ENCODE measurements around the gene SLC39A11. TPM values are rescaled to one million over a fixed set of nuclear protein-coding genes. Genes with fewer than 3 reads are reported as not detected.

The SLC39A11 gene
- polyA plus RNA-seq, 3 donors, result 16.6 to 27.9 (median 26.6) TPM

DNA sequence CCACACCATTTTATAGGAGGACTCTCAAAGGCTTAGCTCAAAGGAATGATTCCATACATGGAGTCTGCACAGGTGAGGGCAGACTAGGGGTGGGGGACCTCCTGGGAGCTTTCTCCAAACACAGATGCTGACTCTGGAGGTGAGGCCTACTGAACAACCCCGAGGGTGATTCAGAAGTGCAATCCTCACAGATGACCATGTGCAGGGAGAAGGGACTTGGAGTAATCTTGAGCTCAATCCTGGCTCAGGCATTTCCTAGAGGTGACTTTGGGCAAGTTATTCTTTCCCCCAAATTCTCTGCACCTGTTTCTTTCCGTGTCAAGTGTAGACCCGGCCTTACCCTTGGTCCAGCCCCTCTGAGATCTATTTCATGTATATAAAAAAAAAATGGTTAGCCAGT lies 401.5 kb downstream of the SLC39A11 start:
- WGBS (ENCODE audit: insufficient coverage), result 80% methylated on average over 1 of the region's 3 CpGs
- DNase-seq, result no peak

DNA sequence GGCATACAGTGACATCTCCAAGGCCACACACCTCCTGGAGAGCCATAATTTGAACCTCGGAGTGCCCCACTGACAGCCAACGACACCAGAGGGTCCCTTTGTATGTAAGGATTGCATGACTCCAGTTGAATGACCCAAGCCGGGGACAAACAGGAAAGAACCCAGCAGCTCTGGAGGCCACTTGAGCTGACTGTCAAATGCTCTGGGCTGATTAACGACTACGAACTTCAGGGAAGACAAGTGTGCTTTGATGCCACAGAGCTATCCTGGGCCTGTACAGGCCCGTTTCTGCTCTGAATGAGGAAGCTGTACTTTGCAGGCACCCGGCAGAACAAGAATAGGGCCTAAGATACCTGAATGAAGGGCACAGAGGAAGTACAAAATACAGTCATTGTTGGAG lies 404.6 kb downstream of the SLC39A11 start:
- TF ChIP-seq, protein P1, sequence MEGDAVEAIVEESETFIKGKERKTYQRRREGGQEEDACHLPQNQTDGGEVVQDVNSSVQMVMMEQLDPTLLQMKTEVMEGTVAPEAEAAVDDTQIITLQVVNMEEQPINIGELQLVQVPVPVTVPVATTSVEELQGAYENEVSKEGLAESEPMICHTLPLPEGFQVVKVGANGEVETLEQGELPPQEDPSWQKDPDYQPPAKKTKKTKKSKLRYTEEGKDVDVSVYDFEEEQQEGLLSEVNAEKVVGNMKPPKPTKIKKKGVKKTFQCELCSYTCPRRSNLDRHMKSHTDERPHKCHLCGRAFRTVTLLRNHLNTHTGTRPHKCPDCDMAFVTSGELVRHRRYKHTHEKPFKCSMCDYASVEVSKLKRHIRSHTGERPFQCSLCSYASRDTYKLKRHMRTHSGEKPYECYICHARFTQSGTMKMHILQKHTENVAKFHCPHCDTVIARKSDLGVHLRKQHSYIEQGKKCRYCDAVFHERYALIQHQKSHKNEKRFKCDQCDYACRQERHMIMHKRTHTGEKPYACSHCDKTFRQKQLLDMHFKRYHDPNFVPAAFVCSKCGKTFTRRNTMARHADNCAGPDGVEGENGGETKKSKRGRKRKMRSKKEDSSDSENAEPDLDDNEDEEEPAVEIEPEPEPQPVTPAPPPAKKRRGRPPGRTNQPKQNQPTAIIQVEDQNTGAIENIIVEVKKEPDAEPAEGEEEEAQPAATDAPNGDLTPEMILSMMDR (IDR thresholded peaks at IDR 0.05), result no peak
- intact Hi-C loops (cut with micrococcal nuclease), result no loop called here
- Mint-ChIP-seq H3K9me3 (peaks cover 0 to 3% (median 0%) of the 10 kb centered on the region in 7 donors), H3K27ac (no peak overlapping the region), H3K27me3 (ENCODE audit: low read depth in 3 of 3) (peaks cover 0 to 3% (median 1%) of the 10 kb centered on the region in 3 donors), H3K4me3 (no peak overlapping the region), H3K36me3 (peaks cover 29 to 33% of the 10 kb centered on the region in 2 donors), H3K4me1 (peaks cover 2% of the 10 kb centered on the region)
- no peaks in the 10 kb centered on the region for H3K27me3 ChIP-seq (ENCODE audit: control insufficient read depth in 2 of 2, insufficient read depth in 2 of 2, low read length in 2 of 2)
- no peaks in the 10 kb centered on the region for H4K20me1 ChIP-seq (ENCODE audit: insufficient read depth, low read length)
- H3K9ac ChIP-seq (ENCODE audit: insufficient read depth, low read length, poor library complexity, severe bottlenecking), result no peak overlapping the region
- H2AFZ ChIP-seq (ENCODE audit: insufficient read depth, low read depth, low read length, poor library complexity, severe bottlenecking), result no peak overlapping the region
- no peak overlapping the region for H3K4me2 ChIP-seq (replicated peaks; ENCODE audit: extremely low read depth, low read length, poor library complexity, severe bottlenecking)
- DNase-seq, result no peak
- 26% methylated on average over 5 of the region's 7 CpGs for WGBS (ENCODE audit: insufficient coverage)
- H3K27ac ChIP-seq (ENCODE audit: low read depth in 1 of 2, low read length in 2 of 2), result no peak overlapping the region
- no peak overlapping the region for H3K4me3 ChIP-seq (replicated peaks in 1 of 3; ENCODE audit: low read depth in 2 of 3, low read length in 3 of 3)
- no peaks in the 10 kb centered on the region for H3K9me3 ChIP-seq (replicated peaks in 1 of 2; ENCODE audit: control insufficient read depth in 1 of 2, insufficient read depth in 1 of 2, low read length in 2 of 2)
- H3K36me3 ChIP-seq (replicated peaks in 1 of 2; ENCODE audit: control insufficient read depth in 1 of 2, insufficient read depth in 2 of 2, low read length in 2 of 2), result peaks cover 5 to 25% of the 10 kb centered on the region in 2 donors
- H3K4me1 ChIP-seq (ENCODE audit: control insufficient read depth in 1 of 2, insufficient read depth in 2 of 2, low read length in 2 of 2), result no peaks in the 10 kb centered on the region
- no peaks in the 10 kb centered on the region for H3K79me2 ChIP-seq (ENCODE audit: insufficient read depth, low read length)

More for the DNA sequence above, 401.5 kb downstream of the SLC39A11 start:
- Histone ChIP-seq H3K79me2 (ENCODE audit: insufficient read depth, low read length) (no peaks in the 10 kb centered on the region), H3K4me2 (replicated peaks; ENCODE audit: extremely low read depth, low read length, poor library complexity, severe bottlenecking) (no peak overlapping the region), H3K9me3 (replicated peaks in 1 of 2; ENCODE audit: control insufficient read depth in 1 of 2, insufficient read depth in 1 of 2, low read length in 2 of 2) (no peaks in the 10 kb centered on the region), H2AFZ (ENCODE audit: insufficient read depth, low read depth, low read length, poor library complexity, severe bottlenecking) (no peak overlapping the region), H4K20me1 (ENCODE audit: insufficient read depth, low read length) (no peaks in the 10 kb centered on the region), H3K4me1 (ENCODE audit: control insufficient read depth in 1 of 2, insufficient read depth in 2 of 2, low read length in 2 of 2) (no peaks in the 10 kb centered on the region), H3K4me3 (replicated peaks in 1 of 3; ENCODE audit: low read depth in 2 of 3, low read length in 3 of 3) (no peak overlapping the region), H3K27me3 (ENCODE audit: control insufficient read depth in 2 of 2, insufficient read depth in 2 of 2, low read length in 2 of 2) (no peaks in the 10 kb centered on the region), H3K36me3 (replicated peaks in 1 of 2; ENCODE audit: control insufficient read depth in 1 of 2, insufficient read depth in 2 of 2, low read length in 2 of 2) (peaks cover 6 to 40% of the 10 kb centered on the region in 2 donors), H3K27ac (ENCODE audit: low read depth in 1 of 2, low read length in 2 of 2) (no peak overlapping the region), H3K9ac (ENCODE audit: insufficient read depth, low read length, poor library complexity, severe bottlenecking) (no peak overlapping the region)
- Mint-ChIP-seq H3K4me1 (no peaks in the 10 kb centered on the region), H3K36me3 (peaks cover 40 to 45% of the 10 kb centered on the region in 2 donors), H3K27me3 (ENCODE audit: low read depth in 3 of 3) (peaks cover 0 to 3% (median 1%) of the 10 kb centered on the region in 3 donors), H3K9me3 (peaks cover 0 to 9% (median 3%) of the 10 kb centered on the region in 7 donors), H3K4me3 (no peak overlapping the region), H3K27ac (peak overlapping the region in 1 of 7 donors; percentile 52)
- TF ChIP-seq, protein P1 (IDR thresholded peaks at IDR 0.05), result no peak
- intact Hi-C loops (cut with micrococcal nuclease), result no loop called here
